SU-DHL-6 (cell line): ENCODE results near the gene ITIH3.

ENCODE experiments used
- EZH2phosphoT487 ChIP-seq: fragments of 200-600 bp; sonication (generic), shearing (Covaris generic); conservative IDR thresholded peaks from 2 replicates; pipeline ENCODE4 v1.6.1; 2018; ENCODE audit warnings: mild to moderate bottlenecking, antibody characterized with exemption, low read length, moderate library complexity, mixed read lengths
- TF ChIP-seq, protein P1 (sequence below): fragments of 200-600 bp; sonication (generic); IDR thresholded peaks from one replicate; pipeline ENCODE4 v1.5.1; 2017; ENCODE audit warnings: antibody characterized with exemption, mild to moderate bottlenecking, low read length, moderate library complexity; ENCODE audit not compliant: insufficient read depth, poor library complexity, severe bottlenecking

GRCh38 chr3:52848617-52849016, 54.0 kb downstream of the ITIH3 start:
- TF ChIP-seq, protein P1, sequence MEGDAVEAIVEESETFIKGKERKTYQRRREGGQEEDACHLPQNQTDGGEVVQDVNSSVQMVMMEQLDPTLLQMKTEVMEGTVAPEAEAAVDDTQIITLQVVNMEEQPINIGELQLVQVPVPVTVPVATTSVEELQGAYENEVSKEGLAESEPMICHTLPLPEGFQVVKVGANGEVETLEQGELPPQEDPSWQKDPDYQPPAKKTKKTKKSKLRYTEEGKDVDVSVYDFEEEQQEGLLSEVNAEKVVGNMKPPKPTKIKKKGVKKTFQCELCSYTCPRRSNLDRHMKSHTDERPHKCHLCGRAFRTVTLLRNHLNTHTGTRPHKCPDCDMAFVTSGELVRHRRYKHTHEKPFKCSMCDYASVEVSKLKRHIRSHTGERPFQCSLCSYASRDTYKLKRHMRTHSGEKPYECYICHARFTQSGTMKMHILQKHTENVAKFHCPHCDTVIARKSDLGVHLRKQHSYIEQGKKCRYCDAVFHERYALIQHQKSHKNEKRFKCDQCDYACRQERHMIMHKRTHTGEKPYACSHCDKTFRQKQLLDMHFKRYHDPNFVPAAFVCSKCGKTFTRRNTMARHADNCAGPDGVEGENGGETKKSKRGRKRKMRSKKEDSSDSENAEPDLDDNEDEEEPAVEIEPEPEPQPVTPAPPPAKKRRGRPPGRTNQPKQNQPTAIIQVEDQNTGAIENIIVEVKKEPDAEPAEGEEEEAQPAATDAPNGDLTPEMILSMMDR: no peak
- TF ChIP-seq EZH2phosphoT487: no peak
